AG04449 (cell line): ENCODE data around the gene ZNF19.

Experiments used
- CTCF ChIA-PET: fragments of 350-600 bp; formaldehyde crosslinking; extraction: SDS; loops from one replicate; lab custom pipeline; 2021; ENCODE audit warnings: antibody characterized with exemption; lab: Yijun Ruan, JAX
- POLR2A ChIA-PET: fragments of 400-600, 350-600 bp; formaldehyde crosslinking; extraction: SDS; loops from one replicate; lab custom pipeline; 2020; ENCODE audit warnings: antibody characterized with exemption, inconsistent platforms; lab: Yijun Ruan, JAX
- DNase-seq: peaks from one replicate; pipeline ENCODE4 v3.0.0-alpha.2; 2010; ENCODE audit warnings: low read depth, low spot score
- H3K4me3 ChIP-seq: 2 replicates; pipeline ENCODE4 v1.5.1; 2011; ENCODE audit warnings: low read depth, mild to moderate bottlenecking, control low read depth, low read length
- CTCF ChIP-seq: IDR thresholded peaks from one replicate; pipeline ENCODE4 v1.5.1; 2011; ENCODE audit warnings: mild to moderate bottlenecking, moderate library complexity, low read length, control low read depth, inconsistent platforms; ENCODE audit not compliant: insufficient read depth; ENCODE audit errors: missing control alignments

ZNF19 gene

GRCh38 chr16:71489122-71489521 lies at the start of gene ZNF19:
TSS of gene ZNF19 (minus strand) at chr16:71489324. CDS start at chr16:71482114, 7,210 bp downstream.
- DNase-seq = no peak
- POLR2A ChIA-PET = no interaction called here

DNA sequence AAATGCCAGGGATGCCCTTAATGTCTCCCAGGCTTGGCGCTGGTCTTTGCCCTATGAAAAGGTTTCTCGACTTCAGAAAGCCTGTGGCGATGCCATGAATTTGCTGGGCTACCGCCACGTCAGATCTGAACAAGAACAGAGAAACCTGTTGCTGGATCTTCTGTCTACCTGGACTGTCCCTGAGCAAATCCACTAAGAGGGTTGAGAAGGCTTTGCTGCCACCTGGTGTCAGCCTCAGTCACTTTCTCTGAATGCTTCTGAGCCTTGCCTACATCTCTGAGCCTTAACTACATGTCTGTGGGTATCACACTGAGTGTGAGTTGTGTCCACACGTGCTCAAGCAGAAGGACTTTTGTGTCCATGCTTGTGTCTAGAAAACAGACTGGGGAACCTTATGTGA lies 48.5 kb upstream of the ZNF19 start:
- CTCF ChIA-PET = interaction anchor here (0.8 to 6.0 kb wide), 11 partner anchors 8 to 124 kb away, joined by 3 to 23 read pairs (median 10); partner anchors contain the start of gene CHST4
- peak; percentile 77 for TF ChIP-seq CTCF
- no peak overlapping the region for H3K4me3 ChIP-seq
- POLR2A ChIA-PET = no interaction called here
- no peak for DNase-seq

More at GRCh38 chr16:71489122-71489521, at the start of gene ZNF19:
- no peak for TF ChIP-seq CTCF
- H3K4me3 ChIP-seq = no peak within 1 kb of the TSS
- CTCF ChIA-PET = interaction anchor here (1.3 to 8.9 kb wide), 3 partner anchors 11 to 95 kb away, joined by 3 to 173 read pairs (median 57); no protein-coding TSS in a partner anchor

- no peak for TF ChIP-seq CTCF
- no peak overlapping the region for H3K4me3 ChIP-seq
- CTCF ChIA-PET = interaction anchor here (1.0 to 6.0 kb wide), 2 partner anchors 12 to 45 kb away, joined by 3 to 19 read pairs; no protein-coding TSS in a partner anchor
- POLR2A ChIA-PET = no interaction called here
- DNase-seq = no peak
Measured at GRCh38 chr16:71536752-71537499, 47.8 kb upstream of the ZNF19 start.

DNA sequence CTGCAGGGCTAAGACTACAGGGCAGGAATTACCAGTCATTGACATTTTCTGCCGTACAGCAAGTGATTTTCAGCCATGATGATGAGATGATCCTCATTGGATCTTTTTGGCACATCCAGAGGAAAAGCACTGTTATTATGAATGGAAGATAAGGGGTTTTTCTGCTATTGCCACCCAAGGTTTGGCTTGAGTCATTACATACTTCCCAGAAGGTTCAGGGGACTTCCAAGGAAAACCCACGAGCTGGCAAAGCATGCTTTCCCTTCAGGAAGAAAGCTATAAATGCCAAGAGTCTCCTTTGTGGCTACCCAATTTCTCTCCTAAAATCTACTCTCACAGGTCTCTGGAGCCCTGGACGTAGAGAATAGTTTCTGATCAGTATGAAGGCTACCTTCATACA lies 43.2 kb upstream of the ZNF19 start:
- ChIA-PET POLR2A (no interaction called here), CTCF (no interaction called here)
- TF ChIP-seq CTCF = no peak
- no peak overlapping the region for H3K4me3 ChIP-seq
- no peak for DNase-seq

GRCh38 chr16:71528863-71529262 lies 39.7 kb upstream of the ZNF19 start:
- CTCF ChIA-PET = interaction anchor here (0.8 to 2.4 kb wide), 2 partner anchors 10 to 36 kb away, joined by 3 to 15 read pairs; no protein-coding TSS in a partner anchor
- TF ChIP-seq CTCF = no peak
- POLR2A ChIA-PET = no interaction called here
- H3K4me3 ChIP-seq = no peak overlapping the region
- DNase-seq = no peak

- DNase-seq = no peak
- ChIA-PET CTCF (interaction anchor here (2.4 kb wide), 1 partner anchor 10 kb away, joined by 15 read pairs; no protein-coding TSS in a partner anchor), POLR2A (no interaction called here)
- no peak overlapping the region for H3K4me3 ChIP-seq
- no peak for TF ChIP-seq CTCF
Measured at GRCh38 chr16:71528257-71528656, 39.1 kb upstream of the ZNF19 start.
